AG04450 (cell line): ENCODE data around the gene PTPN13. TPM values are rescaled to one million over a fixed set of nuclear protein-coding genes. Genes with fewer than 3 reads are reported as not detected.
A peak's percentile ranks its signal among the peaks of the same experiment; 100 is the strongest.
"Not testable (repeated sequence)": the region's sequence is repeated elsewhere in the genome, so short reads cannot be mapped to it uniquely, and the experiment has no call there.

ENCODE experiments used
- CTCF ChIA-PET: fragments of 300-600, 350-600 bp; formaldehyde crosslinking; extraction: SDS; loops from one replicate; lab custom pipeline; 2022; ENCODE audit warnings: antibody characterized with exemption, inconsistent platforms; lab: Charles Lee
- POLR2A ChIA-PET: fragments of 350-600 bp; formaldehyde crosslinking; extraction: SDS; loops from one replicate; lab custom pipeline; 2021; ENCODE audit warnings: antibody characterized with exemption, inconsistent platforms; lab: Yijun Ruan, JAX
- DNase-seq: peaks from one replicate; pipeline ENCODE4 v3.0.0-alpha.2; 2011; ENCODE audit warnings: low read depth, low spot score
- H3K27ac ChIP-seq: one replicate; pipeline ENCODE4 v1.5.1; 2012; ENCODE audit warnings: low read depth, low read length, control low read depth
- H3K27me3 ChIP-seq: one replicate; pipeline ENCODE4 v1.6.0; 2012; ENCODE audit warnings: low read length; ENCODE audit not compliant: control insufficient read depth, insufficient read depth
- H3K4me3 ChIP-seq: 2 replicates; pipeline ENCODE4 v1.5.1; 2011; ENCODE audit warnings: mild to moderate bottlenecking, low read depth, low read length, control low read depth
- H3K9me3 ChIP-seq: 2 replicates; pipeline ENCODE4 v1.5.1; 2012; ENCODE audit warnings: low read length; ENCODE audit not compliant: control insufficient read depth, insufficient read depth
- CTCF ChIP-seq: IDR thresholded peaks from 2 replicates; pipeline ENCODE4 v1.5.1; 2011; ENCODE audit warnings: low read depth, low read length, control low read depth, inconsistent platforms
- polyA plus RNA-seq: library from polyadenylated mRNA; depleted of rRNA; stranded (reverse); fragments of >200 nt; gene quantifications from 2 replicates; pipeline ENCODE4 v1.2.3, GENCODE V29; 2011

PTPN13 gene
- polyA plus RNA-seq, 1 experiment = 26.7 TPM

- CTCF ChIA-PET = interaction anchor here (0.7 kb wide), 1 partner anchor 22 kb away, joined by 4 read pairs; no protein-coding TSS in a partner anchor
Measured at GRCh38 chr4:86653237-86653865, 59.2 kb downstream of the PTPN13 start.

DNA sequence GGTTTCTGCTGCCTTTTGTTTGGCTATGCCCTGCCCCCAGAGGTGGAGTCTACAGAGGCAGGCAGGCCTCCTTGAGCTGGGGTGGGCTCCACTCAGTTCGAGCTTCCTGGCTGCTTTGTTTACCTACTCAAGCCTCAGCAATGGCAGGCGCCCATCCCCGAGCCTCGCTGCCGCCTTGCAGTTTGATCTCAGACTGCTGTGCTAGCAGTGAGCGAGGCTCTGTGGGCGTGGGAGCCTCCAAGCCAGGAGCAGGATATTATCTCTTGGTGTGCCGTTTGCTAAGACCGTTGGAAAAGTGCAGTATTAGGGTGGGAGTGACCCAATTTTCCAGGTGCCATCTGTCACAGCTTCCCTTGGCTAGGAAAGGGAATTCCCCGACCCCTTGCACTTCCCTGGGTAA lies 62.7 kb downstream of the PTPN13 start:
- POLR2A ChIA-PET, H3K4me3 ChIP-seq, H3K27me3 ChIP-seq, CTCF ChIA-PET, H3K27ac ChIP-seq, H3K9me3 ChIP-seq, DNase-seq: not testable (repeated sequence)

More at GRCh38 chr4:86653237-86653865, 59.2 kb downstream of the PTPN13 start:
- Histone ChIP-seq H3K27ac (no peak overlapping the region), H3K27me3 (no peaks in the 10 kb centered on the region), H3K4me3 (no peak overlapping the region), H3K9me3 (peaks cover 13% of the 10 kb centered on the region)
- TF ChIP-seq CTCF = peak; percentile 13; the same call in 1 of the 2 replicates
- POLR2A ChIA-PET = no interaction called here
- no peak for DNase-seq

GRCh38 chr4:86657382-86657781 lies 63.3 kb downstream of the PTPN13 start:
- no peak overlapping the region for H3K4me3 ChIP-seq
- TF ChIP-seq CTCF = no peak
- H3K9me3 ChIP-seq = no peaks in the 10 kb centered on the region; the same call in 1 of the 2 replicates
- H3K27ac ChIP-seq = no peak overlapping the region
- no peaks in the 10 kb centered on the region for H3K27me3 ChIP-seq
- POLR2A ChIA-PET = no interaction called here
- CTCF ChIA-PET = no interaction called here
- no peak for DNase-seq

- no peaks in the 10 kb centered on the region for H3K27me3 ChIP-seq
- CTCF ChIA-PET = no interaction called here
- H3K27ac ChIP-seq = no peak overlapping the region
- H3K4me3 ChIP-seq = no peak overlapping the region
- no peak for TF ChIP-seq CTCF
- no peaks in the 10 kb centered on the region; the same call in 1 of the 2 replicates for H3K9me3 ChIP-seq
- POLR2A ChIA-PET = no interaction called here
- DNase-seq = no peak
Measured at GRCh38 chr4:86657910-86658309, 63.8 kb downstream of the PTPN13 start.

DNA sequence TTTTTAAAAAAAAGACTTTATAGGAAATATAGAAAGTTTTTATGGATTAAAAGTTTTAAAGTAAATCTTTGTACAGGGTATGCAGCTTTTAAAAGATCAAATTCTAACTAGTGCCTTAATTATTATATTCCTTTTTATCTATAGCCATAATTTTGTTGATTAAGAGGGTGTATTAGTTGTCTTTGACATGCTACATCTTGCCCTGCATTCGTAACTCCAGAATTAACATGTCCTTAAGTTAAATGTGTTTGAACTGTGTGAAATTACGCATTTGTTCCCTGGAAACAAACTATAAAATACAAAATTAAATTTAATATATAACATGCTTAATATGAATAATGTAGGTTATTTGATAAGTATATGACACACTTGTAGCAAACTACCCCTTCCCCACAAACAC lies 66.3 kb downstream of the PTPN13 start:
- H3K27ac ChIP-seq = no peak overlapping the region
- no peaks in the 10 kb centered on the region; the same call in 1 of the 2 replicates for H3K9me3 ChIP-seq
- CTCF ChIA-PET = no interaction called here
- H3K4me3 ChIP-seq = no peak overlapping the region
- no peaks in the 10 kb centered on the region for H3K27me3 ChIP-seq
- POLR2A ChIA-PET = interaction anchor here (0.6 kb wide), 1 partner anchor 161 kb away, joined by 3 read pairs; no protein-coding TSS in a partner anchor
- no peak for TF ChIP-seq CTCF
- DNase-seq = no peak
